Measurements from ENCODE around the gene STARD13.

The STARD13 gene

GRCh38 chr13:33137721-33138120, 147.8 kb downstream of the STARD13 start:
- no peak for DNase-seq

DNA sequence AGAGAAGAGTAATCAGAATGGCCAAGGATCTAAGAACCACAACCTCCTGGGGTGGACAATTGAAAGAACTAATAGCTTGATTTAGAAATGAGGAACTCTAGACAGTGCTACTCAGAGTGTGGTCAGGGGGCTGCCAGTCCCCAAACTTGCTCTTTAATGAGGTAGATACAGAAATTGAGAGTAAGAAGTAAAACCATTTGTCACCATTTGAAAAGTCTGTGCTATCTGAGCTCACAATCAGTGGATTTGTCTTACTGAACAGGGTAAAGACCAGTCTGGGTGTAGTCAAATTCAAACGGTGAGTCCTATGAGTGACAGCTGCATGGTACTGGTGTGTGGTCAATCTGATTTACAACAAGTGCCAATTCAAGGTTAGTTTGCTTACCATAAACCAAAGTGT, 150.5 kb downstream of the STARD13 start:
- no peak for DNase-seq

- DNase-seq = no peak
Measured at GRCh38 chr13:33134213-33134612, 151.3 kb downstream of the STARD13 start.

- no peak for DNase-seq
Measured at GRCh38 chr13:33132644-33133440, 152.7 kb downstream of the STARD13 start.

DNA sequence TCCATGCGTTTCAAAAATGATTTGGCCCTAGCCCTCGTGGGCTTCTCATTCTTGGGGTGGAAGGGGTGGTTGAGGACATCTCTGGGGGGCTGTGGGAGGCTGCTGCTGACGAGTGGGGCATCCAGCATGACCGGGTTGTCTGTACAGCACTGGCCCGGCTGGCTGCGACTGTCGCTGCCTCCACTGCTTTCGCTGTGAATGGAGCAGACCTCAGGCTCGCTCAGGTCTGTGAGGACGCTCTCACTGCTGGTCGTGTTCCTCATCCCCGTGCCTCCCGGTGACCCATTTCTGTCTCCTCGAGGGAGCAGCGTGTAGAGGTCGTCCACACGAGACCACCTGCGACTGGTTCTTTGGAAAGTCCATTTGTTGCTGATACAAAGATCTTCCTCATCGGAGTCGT, 155.7 kb downstream of the STARD13 start:
- no peak for DNase-seq

GRCh38 chr13:33129094-33129832, 156.3 kb downstream of the STARD13 start:
- DNase-seq = no peak

- no peak for DNase-seq
Measured at GRCh38 chr13:33128134-33128533, 157.4 kb downstream of the STARD13 start.

- no peak for DNase-seq
Measured at GRCh38 chr13:33127009-33127551, 158.5 kb downstream of the STARD13 start.

GRCh38 chr13:33125821-33126570, 159.6 kb downstream of the STARD13 start:
- DNase-seq = no peak

DNA sequence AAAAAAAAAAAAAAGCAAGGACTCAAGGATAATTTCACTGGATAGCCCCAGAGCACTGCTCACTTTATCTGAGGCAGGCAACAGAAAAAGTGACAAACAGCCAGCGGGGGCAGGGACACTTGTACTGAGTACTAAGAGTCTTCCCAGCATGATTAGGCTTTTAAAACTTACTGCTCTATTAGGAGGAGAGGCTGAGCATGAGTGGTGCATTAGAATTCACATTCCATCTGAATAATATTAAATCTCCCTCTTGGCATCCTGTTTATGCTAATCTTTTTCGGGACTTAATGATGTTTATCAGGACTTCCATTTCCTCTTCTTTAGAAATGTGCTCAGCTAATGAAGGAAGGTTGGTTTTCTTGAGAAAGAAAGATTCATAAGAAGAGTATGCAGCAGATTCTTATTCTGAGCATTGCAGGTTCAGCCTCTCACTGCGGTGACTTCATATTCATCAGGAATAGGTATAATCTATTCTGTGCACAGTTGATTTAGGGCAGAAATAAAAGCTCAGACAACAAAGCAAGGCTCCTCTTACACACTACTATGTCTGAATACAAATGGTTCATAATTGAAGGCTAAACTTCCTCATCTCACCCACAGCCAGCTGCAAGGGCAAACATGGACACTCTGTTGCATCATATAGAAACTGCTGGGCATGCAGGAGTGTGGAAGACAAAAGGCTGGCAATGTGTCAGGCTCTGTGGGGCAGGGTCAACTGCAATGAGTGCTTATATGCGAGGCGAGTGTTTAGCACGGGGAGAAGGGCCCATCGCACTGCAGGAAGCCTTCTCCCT, 162.3 kb downstream of the STARD13 start:
- DNase-seq = no peak

DNA sequence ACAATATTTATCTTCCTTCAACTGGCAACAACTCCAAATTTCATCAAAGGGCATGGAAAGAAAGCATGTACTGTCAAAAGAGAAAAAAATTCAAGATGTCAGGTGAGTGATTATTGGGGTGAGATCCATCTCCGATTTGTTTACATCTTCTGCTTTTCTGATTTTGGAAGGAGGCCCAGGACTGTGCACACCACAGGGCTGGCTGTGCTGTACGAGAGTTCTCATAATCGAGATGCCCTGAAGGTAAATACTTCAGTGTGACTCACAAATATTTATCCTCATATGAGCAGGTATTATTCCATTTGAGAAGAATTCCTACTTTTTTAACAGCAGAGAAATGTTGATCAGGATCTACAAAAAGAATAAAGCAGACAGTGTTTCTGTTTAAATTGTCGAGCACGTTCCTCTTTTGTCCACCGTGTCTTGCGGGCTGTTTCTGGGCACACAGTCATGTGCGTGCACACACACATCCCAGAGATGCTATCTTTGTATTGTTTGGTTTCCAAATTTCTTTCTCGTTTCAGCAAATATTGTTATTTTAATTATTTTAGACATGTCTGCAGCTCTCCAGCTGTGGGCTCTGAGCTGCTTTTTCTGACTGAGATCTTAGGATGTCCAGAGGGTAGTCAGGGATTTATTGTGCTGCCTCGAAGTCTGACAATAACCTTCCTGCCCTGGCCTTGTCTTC, 165.6 kb downstream of the STARD13 start:
- no peak for DNase-seq

DNA sequence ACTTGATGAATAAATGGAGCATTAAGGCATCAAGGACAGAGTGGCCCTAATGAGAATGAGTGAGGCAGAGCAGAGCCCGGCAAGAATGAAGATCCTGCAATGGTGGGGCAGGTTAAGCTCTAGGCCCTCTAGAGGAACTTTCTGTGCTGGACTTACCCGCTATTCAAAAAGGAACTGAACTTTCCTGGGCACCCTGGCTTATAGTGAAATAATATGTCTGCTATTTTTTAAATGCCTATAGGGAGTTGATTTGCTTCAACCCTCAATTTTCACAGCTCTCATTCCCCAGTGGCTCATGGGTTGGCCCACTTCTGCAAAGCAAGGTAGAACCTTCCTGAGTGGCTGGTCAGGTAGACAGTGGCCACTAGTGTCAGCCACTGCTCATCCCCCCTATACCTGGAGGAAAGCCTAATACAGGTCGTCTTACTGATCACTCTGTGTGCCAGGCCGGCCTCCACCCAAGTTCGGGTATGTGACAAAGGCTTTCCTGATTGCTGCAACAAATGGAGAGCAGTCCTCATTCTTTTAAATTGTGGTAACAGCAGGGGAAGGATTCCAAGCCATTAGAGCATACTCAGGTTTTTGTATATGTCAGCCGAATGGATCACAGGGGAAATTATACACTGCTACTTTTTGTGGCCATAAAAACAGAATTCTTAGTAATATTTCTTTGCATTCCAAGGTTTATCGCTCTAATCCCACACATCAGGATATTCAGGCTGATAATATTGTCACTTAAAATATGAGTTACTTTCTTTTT, 166.4 kb downstream of the STARD13 start:
- no peak for DNase-seq

DNA sequence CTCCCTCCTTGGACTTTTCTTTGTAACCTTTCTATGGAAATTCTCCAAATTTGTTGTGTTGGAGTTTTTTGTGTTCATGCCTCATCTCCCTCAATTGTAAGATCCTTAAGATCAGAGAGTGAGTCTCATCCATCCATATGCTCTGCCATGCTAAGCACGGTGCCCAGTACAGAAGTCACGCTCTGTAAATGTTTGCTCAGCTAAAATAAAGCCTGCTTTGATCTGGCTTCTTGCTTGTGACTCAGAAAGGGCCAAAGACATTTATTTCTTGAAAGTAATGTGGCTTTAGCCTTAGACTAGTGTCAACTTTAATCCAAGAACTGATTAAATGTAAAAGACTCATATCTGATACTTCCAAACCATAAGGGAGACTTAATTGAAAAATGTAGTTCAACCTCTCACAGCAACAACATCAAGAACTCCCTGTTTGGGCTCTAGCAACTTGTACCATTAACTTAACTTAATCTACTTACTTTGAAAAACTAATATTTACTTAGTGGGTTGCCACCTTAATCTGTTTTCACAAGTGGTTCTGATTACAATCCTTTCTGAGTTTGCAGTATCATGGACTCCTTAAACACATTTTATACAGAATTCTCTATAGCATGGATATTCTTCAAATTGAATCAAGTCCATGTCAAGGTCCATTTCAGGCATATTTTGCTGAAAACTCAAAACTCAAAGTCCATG, 169.1 kb downstream of the STARD13 start:
- DNase-seq = no peak

- DNase-seq = no peak
Measured at GRCh38 chr13:33115274-33115673, 170.3 kb downstream of the STARD13 start.

DNA sequence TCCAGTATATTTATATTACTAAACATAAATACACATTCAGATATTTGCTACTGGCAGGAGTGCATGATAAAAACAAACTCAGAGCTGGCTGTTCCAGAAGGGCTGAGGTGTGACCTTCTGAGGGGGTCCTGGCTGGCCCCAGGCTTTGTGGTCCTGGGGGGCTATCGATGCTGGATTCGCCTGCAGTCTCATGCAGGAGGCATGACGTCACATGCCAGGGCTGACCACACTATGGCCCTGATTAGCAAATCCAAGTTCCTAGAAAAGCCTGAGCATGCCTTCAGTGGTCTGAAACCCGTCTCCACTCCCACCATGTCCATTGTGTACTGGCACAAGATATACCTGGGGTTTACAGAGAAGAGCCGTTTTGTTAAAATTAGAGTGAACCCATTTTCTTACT, 171.4 kb downstream of the STARD13 start:
- no peak for DNase-seq

GRCh38 chr13:33112766-33113165, 172.8 kb downstream of the STARD13 start:
- DNase-seq = no peak

GRCh38 chr13:33111414-33112110, 174.0 kb downstream of the STARD13 start:
- no peak for DNase-seq

DNA sequence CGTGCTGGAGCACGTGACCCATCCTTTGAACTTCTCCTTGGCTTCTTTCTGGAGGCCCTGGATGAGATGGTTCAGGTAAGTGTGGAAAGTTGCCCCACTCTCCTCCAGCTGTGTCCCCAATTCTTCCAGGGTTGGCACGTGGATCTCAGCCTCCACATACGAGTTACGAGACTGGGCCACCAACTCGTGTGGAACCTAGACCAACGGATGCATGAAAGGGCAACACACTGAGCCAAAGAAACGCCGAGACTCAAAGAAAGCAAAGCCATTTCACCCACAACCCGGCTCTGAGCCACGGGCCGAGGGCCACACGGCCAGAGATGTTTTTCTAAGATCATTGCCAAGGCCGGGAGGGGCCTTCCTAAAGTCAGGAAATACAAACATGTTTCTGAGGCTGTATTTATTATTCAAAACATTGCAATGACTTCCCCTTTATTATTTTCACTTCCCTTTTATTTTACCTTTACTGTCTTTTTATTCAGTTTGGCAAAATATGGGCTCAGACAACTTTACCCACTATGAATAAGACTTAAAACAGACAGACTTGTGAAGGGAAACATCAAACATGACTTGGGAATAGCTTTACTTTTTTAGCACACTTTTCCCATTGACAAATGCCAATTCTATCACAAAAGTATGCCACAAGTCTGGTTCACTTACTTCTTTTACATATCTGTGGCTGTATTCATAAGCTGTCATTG, 174.7 kb downstream of the STARD13 start:
- no peak for DNase-seq

DNA sequence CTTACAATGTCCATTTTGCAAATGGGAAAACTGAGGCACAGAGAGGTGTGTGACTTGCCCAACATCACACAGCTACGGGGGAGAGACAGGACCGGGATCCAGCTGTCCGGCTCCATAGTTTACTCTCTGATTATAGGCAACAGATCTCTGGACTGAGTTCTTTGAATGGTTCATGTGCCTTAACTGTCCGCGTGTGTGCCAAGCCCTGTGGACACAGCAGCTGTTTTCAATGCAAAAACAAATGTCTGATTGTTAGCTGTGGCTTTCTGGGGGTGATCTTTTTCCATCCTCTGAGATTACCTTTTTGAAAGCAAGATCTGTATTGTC, 175.2 kb downstream of the STARD13 start:
- no peak for DNase-seq
